Activated CD8-positive, alpha-beta memory T cell treated with anti-CD3 and anti-CD28 coated beads for 1 hour (primary cell): ENCODE results near the gene SLK.

ENCODE experiments used
- DNase-seq, 2 donors: peaks; one replicate each; pipeline ENCODE4 v3.0.0-alpha.2; 2020; ENCODE audit warnings: low read depth in 1 of 2; ENCODE audit errors: extremely low read depth in 1 of 2

Gene SLK

DNA sequence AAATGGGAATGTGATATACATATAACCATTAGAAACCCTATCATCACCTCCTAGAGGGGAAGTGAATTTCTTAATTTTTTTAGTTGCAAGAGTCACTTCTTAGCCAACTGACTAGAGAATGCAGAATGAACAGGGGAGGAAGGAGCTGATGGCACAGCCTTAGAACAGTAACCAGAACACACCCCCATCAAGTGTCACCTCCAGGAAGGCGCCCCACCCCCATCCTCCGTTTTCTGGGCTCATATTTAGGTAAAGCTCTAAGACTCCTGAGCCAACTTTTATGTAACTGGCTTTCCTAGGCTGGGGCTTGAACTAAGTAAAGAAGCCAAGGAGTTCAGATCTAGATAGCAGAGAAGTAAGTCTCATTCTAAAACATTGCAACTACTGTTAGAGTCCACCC lies 64.7 kb downstream of the SLK start:
- no peak for DNase-seq

GRCh38 chr10:104032144-104032775 lies 65.3 kb downstream of the SLK start:
- DNase-seq = no peak

DNA sequence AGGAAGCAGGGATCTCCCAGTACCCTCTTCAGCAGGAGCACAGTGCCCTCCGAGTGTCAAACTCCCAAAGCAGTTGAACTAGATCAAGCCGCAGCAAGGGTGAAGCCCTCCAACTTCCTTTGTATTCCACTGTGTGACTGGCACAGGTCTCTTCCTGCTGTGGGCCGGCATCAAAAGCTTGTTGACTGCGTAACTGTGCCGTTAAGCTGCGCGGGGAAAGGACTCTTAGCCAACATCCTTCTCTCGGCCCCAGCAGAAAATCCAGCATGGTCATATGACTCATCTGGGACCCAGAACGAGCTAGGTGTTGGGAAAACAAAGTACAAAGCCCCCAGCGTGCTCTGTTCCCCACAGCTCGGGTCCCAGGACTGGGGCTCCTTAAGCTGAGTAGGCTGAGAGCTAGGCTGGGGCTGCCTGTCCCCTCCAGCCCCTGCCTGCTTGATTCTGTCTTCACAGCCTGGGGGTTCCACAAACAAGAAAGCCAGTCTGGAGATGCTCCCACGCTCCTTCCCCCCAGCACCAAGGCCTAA lies 66.5 kb downstream of the SLK start:
- no peak for DNase-seq

DNA sequence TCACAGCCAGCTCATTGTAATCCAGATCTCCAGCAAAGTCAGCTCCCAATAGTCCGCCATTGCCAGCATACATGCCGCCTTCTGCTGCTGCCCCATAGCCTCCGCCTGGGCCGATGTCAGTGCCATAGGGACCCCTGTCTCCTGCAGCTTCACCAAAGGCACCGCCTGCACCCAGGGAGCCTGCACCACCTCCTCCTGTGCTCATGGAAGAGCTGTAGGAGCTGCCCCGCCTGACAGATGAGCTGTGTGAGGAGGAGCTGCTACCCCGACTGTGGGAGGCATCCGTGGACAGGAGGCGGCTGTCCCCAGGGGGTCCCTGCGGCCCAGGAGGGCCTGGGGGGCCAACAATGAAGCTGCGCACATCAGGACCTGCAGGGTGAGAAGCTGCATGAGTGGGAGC lies 67.0 kb downstream of the SLK start:
- DNase-seq = no peak

- DNase-seq = no peak
Measured at GRCh38 chr10:104034401-104035193, 67.7 kb downstream of the SLK start.

GRCh38 chr10:104035194-104036068 lies 68.5 kb downstream of the SLK start:
- no peak for DNase-seq

GRCh38 chr10:104036069-104036384 lies 69.1 kb downstream of the SLK start:
- no peak for DNase-seq

GRCh38 chr10:104036518-104037260 lies 69.7 kb downstream of the SLK start:
- no peak for DNase-seq

DNA sequence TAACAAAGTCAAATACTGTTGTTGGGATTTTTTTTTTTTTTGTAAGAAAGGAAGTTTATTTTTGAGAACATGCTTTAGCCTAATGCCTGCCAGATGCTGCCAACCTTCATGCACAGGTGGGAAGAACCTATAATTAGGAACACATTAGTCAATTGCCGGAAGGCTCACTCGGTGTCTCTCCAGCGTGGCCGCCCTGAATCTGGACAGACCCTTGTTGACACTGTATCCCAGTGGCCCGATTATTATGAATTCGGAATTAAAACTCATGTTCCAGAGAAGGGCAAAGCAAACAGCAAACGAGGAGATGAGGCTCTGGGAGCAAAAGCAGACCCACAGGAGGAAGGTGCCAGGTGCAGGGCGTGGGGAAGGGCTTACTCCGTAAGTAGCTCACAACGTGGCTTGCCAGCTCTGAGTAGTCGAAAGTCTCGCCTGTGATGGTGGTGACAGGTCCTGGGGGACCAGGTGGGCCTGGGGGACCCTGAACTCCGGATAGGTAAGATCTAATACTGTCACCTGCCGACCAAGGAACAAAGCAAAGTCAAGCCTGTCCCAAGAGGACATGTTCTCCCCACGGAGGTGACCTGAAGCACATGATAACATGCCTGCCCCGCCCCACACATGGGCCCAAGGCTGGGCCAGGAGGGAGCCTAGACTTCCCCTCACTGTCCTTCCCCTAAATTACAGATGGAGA lies 70.5 kb downstream of the SLK start:
- DNase-seq = no peak

DNA sequence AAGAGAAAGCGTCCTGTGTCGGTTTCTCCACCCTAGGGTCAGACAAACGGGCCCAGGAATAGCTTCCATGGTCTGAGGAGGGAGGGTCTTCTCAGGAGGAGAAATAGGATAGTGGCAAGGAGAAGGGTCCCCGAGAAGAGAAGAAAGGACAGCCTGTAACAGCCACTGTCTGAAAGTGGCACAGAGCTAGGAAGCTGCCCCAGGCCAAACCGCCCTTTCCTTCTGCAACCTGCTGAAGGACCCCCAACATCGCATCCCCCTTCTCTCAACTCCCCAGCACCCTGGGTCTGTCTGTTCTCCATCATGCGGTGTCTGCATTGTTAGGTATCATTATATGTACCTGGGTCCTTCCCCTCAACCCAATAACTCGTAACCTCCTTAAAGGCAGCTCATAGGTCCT lies 71.6 kb downstream of the SLK start:
- no peak for DNase-seq

- DNase-seq = no peak
Measured at GRCh38 chr10:104038958-104039752, 72.2 kb downstream of the SLK start.

GRCh38 chr10:104040382-104040781 lies 73.4 kb downstream of the SLK start:
- DNase-seq = no peak

DNA sequence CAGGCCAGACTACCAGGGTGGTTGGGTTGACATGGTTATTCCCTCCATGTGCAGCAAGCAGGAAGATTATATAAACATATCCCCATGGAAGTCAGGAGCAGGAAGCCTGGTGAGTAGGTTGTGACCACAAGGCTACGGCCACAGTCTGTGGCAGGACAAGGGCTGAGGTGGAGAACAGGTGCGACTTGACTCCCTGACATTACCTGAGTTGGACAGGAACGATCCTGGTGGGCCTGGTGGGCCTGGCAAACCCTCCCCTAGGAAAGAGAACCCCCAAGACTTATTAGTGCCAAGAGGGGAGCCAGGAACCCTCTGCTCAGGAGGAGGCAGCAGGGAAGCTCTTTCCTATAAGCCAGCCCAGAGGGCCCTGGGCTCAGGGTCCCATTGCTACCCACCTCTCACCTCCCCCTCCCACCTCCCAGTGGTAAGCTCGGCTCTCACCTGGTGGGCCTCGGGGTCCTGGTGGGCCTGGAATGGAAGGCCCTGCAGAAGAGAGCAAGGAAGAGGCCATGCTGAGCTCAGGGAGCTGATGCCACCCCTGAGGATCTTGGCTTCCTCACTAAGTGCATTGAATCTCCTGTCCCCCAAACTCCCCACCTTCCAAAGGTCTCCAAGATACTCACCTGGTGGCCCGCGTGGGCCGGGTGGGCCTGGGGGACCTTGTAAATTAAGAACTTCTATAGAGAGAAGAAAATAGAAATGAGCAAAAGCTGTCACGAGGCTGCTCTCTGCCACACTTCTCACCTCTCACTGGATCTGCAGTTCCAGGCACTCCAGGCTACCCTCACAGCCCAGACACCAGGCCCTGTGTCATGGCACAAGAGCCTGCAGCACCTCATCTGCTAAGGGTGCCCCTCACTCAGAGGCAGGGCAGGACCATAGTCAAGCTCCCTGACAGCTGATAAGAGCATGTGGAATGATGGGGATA lies 74.2 kb downstream of the SLK start:
- DNase-seq = no peak

DNA sequence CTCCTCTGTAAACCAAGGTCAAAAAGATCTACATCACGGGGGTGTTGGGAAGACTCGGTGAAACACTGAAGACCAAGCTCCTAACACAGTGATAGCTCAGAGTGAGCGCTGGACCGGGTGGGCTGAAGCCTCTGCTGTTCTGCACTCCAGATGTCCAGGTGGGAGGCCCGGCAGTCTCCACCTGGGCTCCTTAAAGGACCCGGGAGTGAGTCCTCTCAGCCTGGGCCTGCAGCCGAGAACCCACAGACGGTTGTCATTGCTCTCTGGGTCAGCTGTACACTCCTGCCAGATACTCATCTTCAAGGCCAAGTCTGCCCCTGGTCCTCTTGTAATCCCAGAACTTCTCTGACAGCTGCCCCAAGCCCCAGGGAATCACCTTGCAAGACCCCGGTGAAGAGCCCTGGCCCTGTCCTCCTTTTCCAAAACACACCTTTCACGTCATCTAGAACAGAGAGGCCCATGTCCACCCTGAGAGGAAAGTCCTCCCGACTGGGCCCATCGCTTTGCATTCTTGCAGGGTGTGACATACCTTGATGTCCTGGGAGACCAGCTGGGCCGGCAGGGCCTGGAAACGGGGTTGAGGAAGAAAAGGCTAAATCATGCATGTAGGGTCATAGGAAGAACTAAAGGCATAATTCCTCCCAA lies 75.1 kb downstream of the SLK start:
- no peak for DNase-seq

- DNase-seq = no peak
Measured at GRCh38 chr10:104043185-104043830, 76.4 kb downstream of the SLK start.

DNA sequence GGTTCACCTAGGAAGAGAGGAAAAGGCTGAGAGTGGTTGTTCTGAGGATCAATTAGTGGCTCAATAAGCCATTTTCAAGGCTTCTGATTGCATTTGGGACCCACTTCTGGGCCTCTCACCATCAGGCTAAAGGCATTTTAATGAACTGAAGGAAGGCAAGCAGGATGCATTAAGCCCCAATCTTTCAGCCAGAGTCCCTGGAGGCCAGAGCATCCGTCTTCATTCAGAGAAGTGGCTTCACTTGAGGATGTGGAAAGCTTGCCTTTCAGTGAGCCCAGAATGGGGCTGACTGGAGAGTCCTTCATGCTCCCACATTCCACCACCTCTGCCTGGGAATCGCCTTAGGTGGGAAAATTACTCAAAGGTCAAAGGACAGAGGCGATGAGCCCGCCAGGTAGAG lies 76.9 kb downstream of the SLK start:
- DNase-seq = no peak
